Measurements from ENCODE around the gene ALDH4A1. TPM values are rescaled to one million over a fixed set of nuclear protein-coding genes. Genes with fewer than 3 reads are reported as not detected.

Gene ALDH4A1
- total RNA-seq, 2 experiments from 2014 or later: 2.5 to 3.3 TPM

DNA sequence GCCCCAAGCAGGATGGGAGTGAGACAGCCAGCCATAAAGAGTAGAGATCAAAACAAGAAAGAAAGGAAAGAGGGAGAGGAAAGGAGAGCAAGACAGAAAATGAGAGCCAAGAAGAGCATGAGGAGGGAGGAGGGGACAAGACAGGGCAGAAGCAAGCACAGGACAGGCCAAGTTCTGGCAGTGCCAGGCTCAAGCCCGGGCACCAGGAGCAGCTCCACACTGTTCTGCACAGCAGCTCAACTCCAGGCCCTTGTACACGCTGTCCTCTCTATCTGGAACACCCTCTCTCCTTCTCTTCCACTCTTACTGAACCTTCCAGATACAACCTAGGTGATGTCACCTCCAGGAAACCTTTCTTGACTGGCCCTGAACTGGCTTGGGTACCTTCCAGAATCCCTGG, 42.5 kb upstream of the ALDH4A1 start:
- peaks cover 2% of the 10 kb centered on the region for H3K36me3 Mint-ChIP-seq
- H3K4me1 Mint-ChIP-seq: peaks cover 28% of the 10 kb centered on the region
- no peaks in the 10 kb centered on the region for H3K27me3 Mint-ChIP-seq
- POLR2A ChIA-PET: interaction anchor here (4.1 kb wide), 1 partner anchor 17 kb away, joined by 22 read pairs; no protein-coding TSS in a partner anchor
- peak overlapping the region; percentile 26 for H3K27ac Mint-ChIP-seq
- no peaks in the 10 kb centered on the region for H3K9me3 Mint-ChIP-seq
- ATAC-seq (ENCODE audit: low read depth) (no peak), DNase-seq (no peak)
- H3K4me3 Mint-ChIP-seq: no peak overlapping the region

DNA sequence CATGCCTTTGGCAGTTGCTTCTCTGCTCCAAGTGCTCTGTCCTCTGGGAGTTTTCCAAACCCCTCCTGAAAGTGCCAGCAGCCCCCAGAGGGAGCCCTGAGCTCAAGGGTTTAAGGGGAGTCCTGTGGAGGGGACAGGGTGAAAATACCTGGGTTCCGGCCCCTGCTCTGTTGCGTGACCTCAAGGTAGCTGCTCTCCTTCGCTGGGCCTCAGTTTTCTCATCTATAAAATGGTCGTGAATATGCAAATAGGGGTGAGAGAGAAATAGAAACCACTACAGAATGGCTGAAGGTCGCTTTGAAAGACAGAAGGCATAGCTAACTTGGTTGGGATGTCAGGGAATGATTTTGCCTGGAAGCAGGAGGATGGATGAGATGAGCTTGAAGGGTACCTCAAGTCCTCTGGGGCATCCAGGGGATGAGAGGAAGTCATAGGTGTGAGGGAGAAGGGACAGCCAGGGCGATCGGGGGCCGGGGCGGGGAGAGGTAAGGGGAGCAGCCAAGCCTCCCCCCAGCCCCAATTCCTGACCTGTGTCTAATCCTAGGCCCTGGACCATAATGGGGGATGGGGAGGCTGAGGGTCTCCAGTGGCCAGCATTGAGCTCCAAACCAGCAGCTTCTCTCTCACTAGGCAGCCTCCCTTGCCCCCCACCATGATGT, 41.7 kb upstream of the ALDH4A1 start:
- Mint-ChIP-seq H3K4me3 (no peak overlapping the region), H3K9me3 (no peaks in the 10 kb centered on the region), H3K4me1 (peaks cover 21% of the 10 kb centered on the region), H3K27me3 (no peaks in the 10 kb centered on the region), H3K36me3 (no peaks in the 10 kb centered on the region), H3K27ac (no peak overlapping the region)
- POLR2A ChIA-PET: interaction anchor here (4.1 kb wide), 1 partner anchor 17 kb away, joined by 22 read pairs; no protein-coding TSS in a partner anchor
- DNase-seq (no peak), ATAC-seq (ENCODE audit: low read depth) (no peak)

- Mint-ChIP-seq H3K27ac (no peak overlapping the region), H3K4me3 (no peak overlapping the region), H3K4me1 (peaks cover 12% of the 10 kb centered on the region), H3K27me3 (no peaks in the 10 kb centered on the region), H3K36me3 (no peaks in the 10 kb centered on the region), H3K9me3 (no peaks in the 10 kb centered on the region)
- no peak for ATAC-seq (ENCODE audit: low read depth)
- no peak for DNase-seq
- POLR2A ChIA-PET: interaction anchor here (4.1 kb wide), 1 partner anchor 16 kb away, joined by 22 read pairs; no protein-coding TSS in a partner anchor
These were observed 40.8 kb upstream of the ALDH4A1 start for GRCh38 chr1:18943162-18943561.

- H3K4me3 Mint-ChIP-seq: no peak overlapping the region
- DNase-seq (no peak), ATAC-seq (ENCODE audit: low read depth) (no peak)
- no peaks in the 10 kb centered on the region for H3K27me3 Mint-ChIP-seq
- H3K9me3 Mint-ChIP-seq: no peaks in the 10 kb centered on the region
- no peaks in the 10 kb centered on the region for H3K36me3 Mint-ChIP-seq
- H3K27ac Mint-ChIP-seq: no peak overlapping the region
- H3K4me1 Mint-ChIP-seq: peaks cover 9% of the 10 kb centered on the region
- POLR2A ChIA-PET: no interaction called here
These were observed 40.0 kb upstream of the ALDH4A1 start for GRCh38 chr1:18942340-18942739.

GRCh38 chr1:18941221-18942141, 39.1 kb upstream of the ALDH4A1 start:
- Mint-ChIP-seq H3K4me3 (no peak overlapping the region), H3K9me3 (no peaks in the 10 kb centered on the region), H3K27ac (no peak overlapping the region), H3K36me3 (no peaks in the 10 kb centered on the region), H3K27me3 (no peaks in the 10 kb centered on the region), H3K4me1 (peaks cover 6% of the 10 kb centered on the region)
- POLR2A ChIA-PET: interaction anchor here (1.1 kb wide), 1 partner anchor 14 kb away, joined by 3 read pairs; no protein-coding TSS in a partner anchor
- no peak for DNase-seq
- ATAC-seq (ENCODE audit: low read depth): no peak

GRCh38 chr1:18940303-18941020, 38.1 kb upstream of the ALDH4A1 start:
- no peaks in the 10 kb centered on the region for H3K9me3 Mint-ChIP-seq
- peaks cover 8% of the 10 kb centered on the region for H3K4me1 Mint-ChIP-seq
- ATAC-seq (ENCODE audit: low read depth) (no peak), DNase-seq (no peak)
- no peaks in the 10 kb centered on the region for H3K36me3 Mint-ChIP-seq
- POLR2A ChIA-PET: interaction anchor here (1.1 to 1.3 kb wide), 2 partner anchors 13 to 14 kb away, joined by 3 read pairs; no protein-coding TSS in a partner anchor
- no peak overlapping the region for H3K27ac Mint-ChIP-seq
- no peak overlapping the region for H3K4me3 Mint-ChIP-seq
- H3K27me3 Mint-ChIP-seq: no peaks in the 10 kb centered on the region

GRCh38 chr1:18939398-18940302, 37.3 kb upstream of the ALDH4A1 start:
- no peaks in the 10 kb centered on the region for H3K27me3 Mint-ChIP-seq
- H3K4me3 Mint-ChIP-seq: no peak overlapping the region
- ATAC-seq (ENCODE audit: low read depth): no peak
- peaks cover 9% of the 10 kb centered on the region for H3K4me1 Mint-ChIP-seq
- no peaks in the 10 kb centered on the region for H3K9me3 Mint-ChIP-seq
- no peaks in the 10 kb centered on the region for H3K36me3 Mint-ChIP-seq
- POLR2A ChIA-PET: interaction anchor here (1.3 kb wide), 1 partner anchor 13 kb away, joined by 3 read pairs; no protein-coding TSS in a partner anchor
- no peak for DNase-seq
- H3K27ac Mint-ChIP-seq: no peak overlapping the region

DNA sequence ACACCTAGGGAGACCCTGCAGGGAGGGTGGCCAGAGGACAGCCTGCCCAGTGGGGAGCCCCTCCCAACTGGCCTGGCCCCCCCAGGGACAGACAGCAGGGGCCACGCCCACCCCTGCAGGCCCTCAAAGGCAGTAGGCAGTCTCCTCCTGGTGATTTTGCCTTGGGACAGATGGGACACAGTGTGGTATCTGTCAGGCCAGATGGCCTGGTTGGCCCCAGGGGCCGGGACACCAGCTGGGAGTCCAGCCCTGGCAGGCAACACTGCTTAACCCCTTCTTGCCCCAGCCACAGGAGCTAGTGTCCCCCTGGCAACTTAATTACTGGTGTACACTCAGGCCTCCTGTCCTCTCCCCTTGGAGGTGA, 36.3 kb upstream of the ALDH4A1 start:
- peaks cover 12% of the 10 kb centered on the region for H3K4me1 Mint-ChIP-seq
- H3K4me3 Mint-ChIP-seq: no peak overlapping the region
- no peaks in the 10 kb centered on the region for H3K9me3 Mint-ChIP-seq
- DNase-seq: no peak
- H3K36me3 Mint-ChIP-seq: no peaks in the 10 kb centered on the region
- POLR2A ChIA-PET: interaction anchor here (1.2 kb wide), 1 partner anchor 10 kb away, joined by 4 read pairs; no protein-coding TSS in a partner anchor
- no peak overlapping the region for H3K27ac Mint-ChIP-seq
- H3K27me3 Mint-ChIP-seq: no peaks in the 10 kb centered on the region
- no peak for ATAC-seq (ENCODE audit: low read depth)

DNA sequence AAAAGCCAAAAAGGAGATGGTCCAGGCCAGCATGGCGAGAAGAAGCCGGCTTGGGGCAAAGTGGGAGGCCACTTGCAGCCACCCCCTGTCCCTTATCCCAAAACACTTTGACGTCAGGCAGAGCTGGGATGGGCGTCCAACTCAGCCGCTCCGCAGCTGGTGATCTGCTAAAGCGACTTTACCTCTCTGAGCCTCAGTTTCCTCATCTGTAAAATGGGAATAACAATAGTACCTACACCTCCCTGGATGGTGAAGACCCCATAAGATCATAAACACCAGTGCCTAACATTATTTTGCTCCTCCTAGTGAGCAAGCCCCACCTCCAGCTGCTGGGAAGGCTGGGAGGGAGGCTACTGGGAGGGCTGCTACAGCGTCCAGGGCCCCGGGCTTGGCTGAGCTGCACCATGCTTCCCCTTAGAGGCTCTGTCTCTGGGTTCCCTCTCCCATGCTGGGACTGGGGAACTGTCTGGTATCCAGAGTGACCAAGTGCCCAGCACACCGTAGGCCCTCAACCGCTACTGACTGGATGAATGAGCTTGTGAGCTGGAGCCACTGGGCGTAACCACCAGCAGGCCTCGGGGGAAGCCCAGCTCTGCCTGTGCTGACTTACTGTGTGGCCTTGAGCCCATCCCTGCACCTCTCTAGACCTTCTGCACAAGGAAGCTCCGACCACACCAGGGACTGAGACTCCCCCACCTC, 35.8 kb upstream of the ALDH4A1 start:
- peaks cover 13% of the 10 kb centered on the region for H3K4me1 Mint-ChIP-seq
- H3K4me3 Mint-ChIP-seq: no peak overlapping the region
- DNase-seq (no peak), ATAC-seq (ENCODE audit: low read depth) (no peak)
- no peaks in the 10 kb centered on the region for H3K9me3 Mint-ChIP-seq
- no peak overlapping the region for H3K27ac Mint-ChIP-seq
- H3K36me3 Mint-ChIP-seq: no peaks in the 10 kb centered on the region
- POLR2A ChIA-PET: interaction anchor here (1.2 kb wide), 1 partner anchor 11 kb away, joined by 4 read pairs; no protein-coding TSS in a partner anchor
- H3K27me3 Mint-ChIP-seq: no peaks in the 10 kb centered on the region

GRCh38 chr1:18937539-18937938, 35.2 kb upstream of the ALDH4A1 start:
- peaks cover 13% of the 10 kb centered on the region for H3K4me1 Mint-ChIP-seq
- POLR2A ChIA-PET: interaction anchor here (0.5 to 1.2 kb wide), 3 partner anchors 11 to 839 kb away, joined by 3 to 4 read pairs (median 4); no protein-coding TSS in a partner anchor
- no peak overlapping the region for H3K4me3 Mint-ChIP-seq
- no peaks in the 10 kb centered on the region for H3K36me3 Mint-ChIP-seq
- H3K9me3 Mint-ChIP-seq: no peaks in the 10 kb centered on the region
- no peaks in the 10 kb centered on the region for H3K27me3 Mint-ChIP-seq
- ATAC-seq (ENCODE audit: low read depth) (no peak), DNase-seq (no peak)
- H3K27ac Mint-ChIP-seq: no peak overlapping the region

- ATAC-seq (ENCODE audit: low read depth): no peak
- Mint-ChIP-seq H3K4me3 (no peak overlapping the region), H3K4me1 (peaks cover 13% of the 10 kb centered on the region), H3K27me3 (no peaks in the 10 kb centered on the region), H3K9me3 (no peaks in the 10 kb centered on the region), H3K27ac (no peak overlapping the region), H3K36me3 (no peaks in the 10 kb centered on the region)
- DNase-seq: no peak
- POLR2A ChIA-PET: interaction anchor here (0.5 to 1.2 kb wide), 2 partner anchors 10 to 840 kb away, joined by 3 to 4 read pairs; no protein-coding TSS in a partner anchor
These were observed 34.6 kb upstream of the ALDH4A1 start for GRCh38 chr1:18936814-18937481.
